ACHN (cell line): ENCODE data around the gene WDR76.
A peak's percentile ranks its signal among the peaks of the same experiment; 100 is the strongest.
"Not testable (repeated sequence)": the region's sequence is repeated elsewhere in the genome, so short reads cannot be mapped to it uniquely, and the experiment has no call there.

Experiments
- DNase-seq: peaks from one replicate; pipeline ENCODE4 v3.0.0-alpha.2; 2015
- in situ Hi-C: cut with HindIII; loops from 2 replicates; pipeline ENCODE4 v1.10.0; 2017; ENCODE audit warnings: low sequenced_read_pairs, low pct_ligation_motif_present, low pct_unique_long_range_greater_than_20kb

WDR76 gene

DNA sequence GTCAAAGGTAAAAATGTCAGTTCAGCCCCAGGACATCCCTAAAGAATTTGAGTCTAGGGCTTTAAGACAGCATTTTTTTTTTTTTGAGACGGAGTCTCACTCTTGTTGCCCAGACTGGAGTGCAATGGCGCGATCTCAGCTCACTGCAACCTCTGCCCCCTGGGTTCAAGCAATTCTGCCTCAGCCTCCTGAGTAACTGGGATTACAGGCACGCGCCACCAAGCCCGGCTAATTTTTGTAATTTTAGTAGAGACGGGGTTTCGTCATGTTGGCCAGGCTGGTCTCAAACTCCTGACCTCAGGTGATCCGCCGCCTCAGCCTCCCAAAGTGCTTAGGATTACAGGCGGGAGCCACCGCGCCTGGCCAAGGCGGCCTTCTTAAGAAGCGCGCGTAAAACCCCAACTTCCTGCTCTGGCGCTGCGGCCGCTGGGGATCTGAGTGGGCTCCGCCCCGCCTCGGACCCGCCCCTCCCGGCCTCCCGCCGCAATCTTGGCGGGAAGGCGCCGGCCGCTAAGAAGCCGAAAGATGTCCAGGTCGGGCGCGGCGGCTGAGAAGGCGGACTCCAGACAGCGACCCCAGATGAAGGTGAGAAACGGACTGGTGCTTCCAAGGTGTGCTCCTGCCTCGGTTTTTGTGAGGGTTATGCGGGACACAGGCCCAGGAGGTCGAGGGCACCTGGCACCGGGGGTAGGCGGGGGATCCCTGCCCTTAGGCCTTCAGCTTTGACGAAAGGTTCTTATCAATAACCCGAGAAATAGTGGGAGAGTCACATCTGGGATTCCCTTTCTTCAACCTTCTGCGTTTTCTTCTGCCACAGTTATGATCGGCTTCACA lies at the start of gene WDR76:
Gene WDR76, plus strand, starts transcription at position 495 of the 834 bp plus-strand sequence. Its CDS starts 31 bp downstream, at position 526.
- peak; percentile 87 for DNase-seq
- in situ Hi-C loops, result no loop called here

GRCh38 chr15:43777267-43777914 lies 49.4 kb upstream of the WDR76 start:
- in situ Hi-C loops, result no loop called here
- DNase-seq, result peak; percentile 73

DNA sequence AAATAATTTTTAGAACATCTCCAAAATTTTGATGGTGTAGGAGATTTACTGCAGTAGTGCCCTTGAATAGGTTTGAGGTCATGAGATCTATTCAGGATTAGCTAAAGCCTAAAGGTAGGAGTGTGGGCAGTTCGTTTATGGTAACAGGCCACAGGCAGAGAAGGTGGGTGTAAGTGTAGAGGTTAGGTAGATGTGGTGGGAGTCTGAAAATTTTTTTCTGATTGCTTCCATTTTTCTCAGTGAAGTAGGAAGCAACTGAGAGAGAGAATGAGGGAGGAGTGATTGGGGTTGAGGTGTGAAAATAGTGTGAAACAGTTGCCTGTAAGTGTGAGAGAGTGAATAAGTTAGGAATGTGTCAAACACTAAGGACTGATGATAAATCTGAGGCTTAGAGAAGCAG lies 47.8 kb upstream of the WDR76 start:
- DNase-seq, result no peak
- in situ Hi-C loops, result no loop called here

GRCh38 chr15:43789409-43789808 lies 37.4 kb upstream of the WDR76 start:
- in situ Hi-C loops, result no loop called here
- DNase-seq, result no peak

- DNase-seq, result peak; percentile 98
- in situ Hi-C loops, result no loop called here
Measured at GRCh38 chr15:43791993-43792760, 34.6 kb upstream of the WDR76 start, which contains the start of gene SERF2. SERF2 (plus strand) TSS chr15:43792320; CDS start chr15:43792377, 57 bp downstream.

GRCh38 chr15:43792761-43793476 lies 33.9 kb upstream of the WDR76 start:
- peak; percentile 16 for DNase-seq

DNA sequence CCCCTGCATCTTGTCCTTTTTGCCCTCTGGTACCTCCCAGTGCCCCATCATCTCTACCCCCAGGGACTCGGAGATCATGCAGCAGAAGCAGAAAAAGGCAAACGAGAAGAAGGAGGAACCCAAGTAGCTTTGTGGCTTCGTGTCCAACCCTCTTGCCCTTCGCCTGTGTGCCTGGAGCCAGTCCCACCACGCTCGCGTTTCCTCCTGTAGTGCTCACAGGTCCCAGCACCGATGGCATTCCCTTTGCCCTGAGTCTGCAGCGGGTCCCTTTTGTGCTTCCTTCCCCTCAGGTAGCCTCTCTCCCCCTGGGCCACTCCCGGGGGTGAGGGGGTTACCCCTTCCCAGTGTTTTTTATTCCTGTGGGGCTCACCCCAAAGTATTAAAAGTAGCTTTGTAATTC lies 33.2 kb upstream of the WDR76 start:
- no peak for DNase-seq
- in situ Hi-C loops, result no loop called here

More at GRCh38 chr15:43792761-43793476, 33.9 kb upstream of the WDR76 start:
- in situ Hi-C loops, result no loop called here

- in situ Hi-C loops, result no loop called here
Measured at GRCh38 chr15:43794269-43795037, 32.3 kb upstream of the WDR76 start.

GRCh38 chr15:43795197-43795596 lies 31.6 kb upstream of the WDR76 start:
- in situ Hi-C loops, result no loop called here
- DNase-seq, result no peak

More at GRCh38 chr15:43794269-43795037, 32.3 kb upstream of the WDR76 start:
- no peak for DNase-seq

GRCh38 chr15:43795997-43796396 lies 30.8 kb upstream of the WDR76 start:
- in situ Hi-C loops, result no loop called here
- no peak for DNase-seq

DNA sequence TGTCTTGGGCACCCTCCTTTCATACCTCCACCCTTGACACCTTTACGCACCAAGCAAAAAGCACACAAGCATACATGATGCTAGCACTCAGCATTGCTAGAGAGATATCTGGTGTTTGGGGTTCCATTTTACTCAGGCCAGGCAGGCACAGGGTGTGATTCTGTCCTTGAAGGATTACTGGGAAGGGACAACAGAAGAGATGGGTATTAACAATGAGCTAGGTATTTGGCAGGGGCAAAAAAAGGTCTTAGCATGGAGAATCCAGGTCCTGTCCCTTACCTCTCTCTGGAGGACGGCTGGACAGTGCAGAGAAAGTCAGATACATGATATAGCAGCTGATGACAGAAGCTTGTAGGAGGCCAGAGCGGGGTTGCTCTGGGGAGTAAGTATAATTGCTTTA lies 30.2 kb upstream of the WDR76 start:
- no peak for DNase-seq
- in situ Hi-C loops, result no loop called here

DNA sequence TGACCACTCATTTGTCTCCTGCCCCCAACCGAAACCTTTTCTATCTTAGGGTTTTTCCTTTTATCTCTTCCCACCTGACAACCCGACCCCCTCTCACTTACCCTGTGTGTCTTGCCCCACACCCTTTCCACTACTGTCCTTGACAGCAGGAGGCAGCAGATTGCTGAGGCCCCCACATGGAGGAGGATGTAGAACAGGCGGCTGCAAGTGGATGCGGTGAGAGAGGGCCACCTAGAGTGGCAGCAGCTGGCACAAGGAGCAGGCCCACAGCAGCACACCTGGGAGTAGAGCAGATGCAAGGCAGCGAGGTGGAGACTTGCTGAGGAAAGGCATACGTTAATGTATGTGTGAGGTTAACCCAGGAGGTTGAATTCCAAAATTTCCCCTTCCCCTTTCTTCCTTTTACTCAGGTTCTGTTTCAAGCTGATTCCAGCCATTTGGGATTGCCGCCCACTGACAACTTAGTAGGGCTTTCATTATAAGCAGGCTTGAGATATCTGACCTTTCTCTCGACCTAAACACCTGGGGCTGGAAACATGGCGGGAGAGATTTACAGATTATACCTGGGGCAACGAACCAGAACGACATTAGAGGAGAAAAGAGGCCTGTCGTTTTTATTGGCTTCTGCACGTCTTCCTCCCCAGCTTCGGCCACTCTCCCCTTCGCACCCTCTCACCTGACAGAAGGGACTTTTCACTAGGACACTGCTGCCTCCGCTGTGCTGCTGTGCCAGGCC lies 27.4 kb upstream of the WDR76 start:
- in situ Hi-C loops, result no loop called here

DNA sequence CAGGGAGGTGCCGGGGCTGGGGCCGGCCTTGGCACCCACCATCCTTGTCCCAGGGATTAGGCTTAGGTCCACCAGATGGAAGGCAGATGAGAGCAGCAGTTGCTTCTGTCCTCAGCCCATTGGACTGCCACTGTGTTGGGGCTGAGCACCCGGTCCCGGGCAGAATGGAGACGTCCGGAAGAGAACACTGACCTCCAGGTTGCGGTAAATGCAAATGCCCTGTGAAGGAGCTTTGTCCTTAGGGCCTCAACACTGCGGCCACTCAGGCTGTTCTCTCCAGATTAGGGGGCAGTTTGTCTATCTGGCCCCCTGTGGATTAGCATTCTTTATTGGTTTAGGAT lies 26.9 kb upstream of the WDR76 start, which contains the start of gene SERINC4:
Gene SERINC4, minus strand, starts transcription at position 276 of the 341 bp plus-strand sequence. Its CDS starts 234 bp downstream, at position 42.
- in situ Hi-C loops, result no loop called here
- no peak for DNase-seq

More for the DNA sequence above, 27.4 kb upstream of the WDR76 start:
- DNase-seq, result no peak

GRCh38 chr15:43800286-43801141 lies 26.3 kb upstream of the WDR76 start, which contains the start of gene HYPK:
HYPK (plus strand) TSS chr15:43800599; CDS start chr15:43800623, 24 bp downstream.
- in situ Hi-C loops, result no loop called here
- peak; percentile 86 for DNase-seq

- DNase-seq, in situ Hi-C loops: not testable (repeated sequence)
Measured at GRCh38 chr15:43802676-43803075, 24.1 kb upstream of the WDR76 start.

DNA sequence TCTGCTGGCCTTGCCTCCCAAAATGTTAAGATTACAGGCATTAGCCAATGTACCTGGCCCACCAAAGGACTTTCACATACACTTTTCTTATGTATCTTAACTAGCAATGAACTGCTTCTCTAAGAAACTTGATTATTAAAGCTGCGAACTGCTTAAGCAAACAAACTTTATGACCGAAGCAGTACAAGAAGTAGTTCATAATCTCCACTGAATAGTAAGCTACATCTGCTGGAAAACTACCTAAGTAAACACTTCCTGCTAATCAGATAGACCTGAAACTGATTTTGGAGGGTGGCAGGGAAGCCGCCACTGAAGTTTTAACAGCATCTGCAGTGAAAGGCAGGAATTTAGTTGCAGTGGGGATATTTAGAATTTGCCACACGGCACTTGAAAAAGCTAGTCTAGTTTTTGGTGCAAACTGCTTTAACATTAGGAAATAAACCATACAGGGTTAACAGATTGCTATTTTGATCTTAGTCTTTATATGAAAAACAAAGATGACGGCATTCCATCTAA lies 18.3 kb upstream of the WDR76 start:
- no peak for DNase-seq
- in situ Hi-C loops, result no loop called here
